GM18511 (cell line): ENCODE results near the gene DCC.

Experiments
- ATAC-seq: cut with Tn5 transposase; IDR thresholded peaks from one replicate; pipeline ENCODE4 v1.9.1; 2021; ENCODE audit warnings: mild to moderate bottlenecking, moderate library complexity; ENCODE audit not compliant: unreplicated experiment

Gene DCC

GRCh38 chr18:52749542-52749941, 409.5 kb downstream of the DCC start:
- ATAC-seq = no peak

- ATAC-seq = no peak
Observed at GRCh38 chr18:52750995-52751394, 411.0 kb downstream of the DCC start.

DNA sequence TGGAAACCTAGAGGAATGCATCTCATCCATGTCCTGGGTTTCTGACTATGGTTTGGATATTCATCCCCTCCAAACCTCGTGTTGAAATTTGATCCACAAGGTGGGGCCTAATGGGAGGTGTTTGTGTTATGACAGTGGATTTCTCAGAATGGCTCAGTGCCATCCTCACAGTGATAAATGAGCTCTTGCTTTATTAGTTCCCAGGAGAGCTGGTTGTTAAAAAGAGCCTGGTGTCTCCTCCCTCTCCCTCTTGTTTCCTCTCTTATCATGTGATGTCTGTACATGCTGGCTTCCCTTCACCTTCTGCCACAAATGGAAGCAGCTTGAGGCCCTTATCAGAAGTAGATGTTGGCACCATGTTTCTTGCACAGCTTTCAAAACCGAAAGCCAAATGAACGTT, 424.3 kb downstream of the DCC start:
- no peak for ATAC-seq

GRCh38 chr18:52766002-52766545, 426.1 kb downstream of the DCC start:
- ATAC-seq = no peak

- ATAC-seq = no peak
Observed at GRCh38 chr18:52781113-52781512, 441.1 kb downstream of the DCC start.

GRCh38 chr18:52791321-52791720, 451.3 kb downstream of the DCC start:
- ATAC-seq = no peak

DNA sequence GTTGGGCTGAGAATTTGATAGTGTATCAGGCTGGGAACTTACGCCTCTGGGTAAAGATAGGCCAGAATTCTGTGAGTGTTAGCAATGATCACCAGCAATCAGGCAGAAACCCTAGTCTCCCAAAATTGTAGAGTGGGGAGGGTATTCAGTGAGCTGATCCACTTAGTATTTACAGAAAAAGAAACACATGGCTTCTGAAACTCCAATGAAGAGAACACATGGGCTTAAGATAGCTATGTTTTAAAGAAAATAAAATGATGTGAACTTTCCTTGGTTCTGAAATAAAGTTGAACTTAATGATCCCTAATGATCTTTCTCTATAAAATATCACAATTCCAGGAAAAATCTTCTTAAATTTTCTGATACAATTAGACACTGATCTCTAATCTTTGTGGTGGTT, 472.8 kb downstream of the DCC start:
- ATAC-seq = no peak

DNA sequence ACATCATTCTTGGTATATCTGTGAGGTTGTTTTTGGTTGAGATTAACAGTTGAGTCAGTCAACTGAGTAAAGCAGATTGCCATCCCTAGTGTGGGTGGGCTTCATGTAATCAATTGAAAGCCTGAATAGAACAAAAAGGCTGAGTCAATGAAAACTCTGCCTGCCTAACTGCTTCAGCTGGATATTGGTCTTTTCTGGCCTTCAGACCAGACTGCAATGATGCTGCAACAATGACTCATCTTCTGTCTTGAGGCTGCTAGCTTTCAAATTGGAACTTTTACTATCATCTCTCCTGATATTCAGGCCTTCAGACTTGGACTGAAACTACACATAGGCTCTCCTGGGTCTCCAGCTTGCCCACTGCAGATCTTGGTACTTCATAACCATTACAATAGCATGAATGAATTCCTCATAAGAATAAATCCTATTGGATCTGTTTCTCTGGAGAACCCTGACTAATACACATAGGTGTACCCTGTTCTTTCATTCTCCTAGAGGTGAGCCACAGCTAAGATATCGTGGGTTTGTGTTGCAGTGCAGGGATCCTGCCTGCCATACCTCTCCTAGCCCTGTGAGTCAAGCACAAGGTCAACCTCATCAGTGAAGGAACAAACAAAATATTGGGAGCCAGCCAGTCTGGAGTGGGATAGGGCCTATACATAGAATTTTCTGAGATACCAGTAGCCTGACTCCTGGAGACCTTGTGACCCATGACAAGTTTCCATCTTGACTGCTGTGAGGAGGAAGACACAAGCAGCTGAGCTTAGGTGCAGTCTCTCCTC, 473.8 kb downstream of the DCC start:
- no peak for ATAC-seq

GRCh38 chr18:52815651-52816050, 475.7 kb downstream of the DCC start:
- ATAC-seq = no peak

GRCh38 chr18:52816121-52816520, 476.1 kb downstream of the DCC start:
- no peak for ATAC-seq

DNA sequence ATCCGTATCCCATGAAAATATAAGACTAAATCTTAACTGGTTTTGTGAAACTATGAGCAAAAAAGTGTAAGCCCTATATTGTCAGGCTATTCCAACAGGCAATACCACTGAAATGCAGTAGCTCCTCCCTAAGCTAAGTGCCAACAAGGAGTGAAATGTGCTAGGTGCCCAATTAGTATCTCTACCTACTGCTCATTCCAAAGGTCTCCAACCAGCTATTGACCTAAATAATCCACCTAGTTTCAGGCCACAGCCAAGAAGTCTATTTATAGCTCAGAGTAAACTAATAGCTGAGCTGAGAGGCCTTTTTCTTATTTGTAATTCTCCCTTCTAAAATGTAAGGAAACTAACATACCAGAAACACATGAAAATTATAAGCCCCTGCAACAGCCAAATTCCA, 482.2 kb downstream of the DCC start:
- no peak for ATAC-seq

DNA sequence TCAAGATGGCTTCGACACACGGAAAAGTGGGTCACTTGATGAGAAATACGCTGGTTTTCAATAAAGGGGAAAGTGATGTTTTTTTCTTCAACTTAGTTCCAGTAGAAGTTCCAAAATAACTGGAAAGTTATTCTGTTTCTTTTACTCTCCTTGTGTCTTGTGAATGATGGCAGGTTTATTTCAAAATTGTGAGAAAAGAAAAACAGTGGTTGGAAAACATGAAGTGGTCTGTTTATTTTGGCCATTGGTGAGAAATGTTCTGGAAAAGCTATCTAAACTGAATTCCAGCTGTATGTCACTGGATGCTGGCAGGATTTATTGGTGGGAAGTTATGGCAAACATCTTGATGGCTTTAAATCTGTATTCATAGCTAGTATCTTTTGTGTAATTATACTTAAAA, 484.1 kb downstream of the DCC start:
- ATAC-seq = no peak

DNA sequence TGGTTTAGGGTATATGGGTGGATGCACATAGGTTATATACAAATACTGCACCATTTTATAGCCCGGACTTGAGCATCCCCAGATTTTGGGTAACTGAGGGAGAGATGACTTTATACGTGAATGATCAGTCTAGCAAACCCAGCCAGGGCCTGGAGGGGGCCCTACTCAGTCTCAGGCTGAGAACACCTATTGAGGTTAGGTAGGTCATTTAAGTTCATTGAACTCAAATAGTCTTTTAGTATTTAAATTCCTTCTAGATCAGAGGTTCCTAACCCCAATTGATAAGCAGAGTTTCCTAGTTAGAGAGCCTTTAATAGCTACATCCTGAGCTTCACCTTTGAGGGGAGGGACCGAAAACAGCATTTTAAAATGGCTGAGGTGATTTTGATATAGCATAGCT, 487.0 kb downstream of the DCC start:
- ATAC-seq = no peak

DNA sequence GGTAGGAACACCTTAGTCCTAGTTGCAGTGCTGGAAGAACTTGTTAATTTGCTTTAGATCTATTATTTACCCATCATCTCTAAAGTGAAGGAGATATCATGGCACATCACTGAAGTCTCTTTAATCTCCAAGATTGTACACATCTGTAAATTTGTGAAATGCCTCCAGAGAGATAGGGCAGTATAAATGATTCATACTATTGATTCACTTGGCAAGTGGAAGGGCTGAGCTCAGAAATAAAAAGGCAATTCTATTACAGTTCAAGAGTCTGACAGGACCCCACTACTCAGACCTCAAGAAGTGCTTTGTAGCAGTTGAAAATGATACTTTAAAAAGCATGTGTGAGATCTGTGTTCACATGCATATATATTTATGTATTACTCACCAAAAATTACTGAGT, 489.3 kb downstream of the DCC start:
- ATAC-seq = no peak

- no peak for ATAC-seq
Observed at GRCh38 chr18:52829876-52830405, 489.9 kb downstream of the DCC start.

DNA sequence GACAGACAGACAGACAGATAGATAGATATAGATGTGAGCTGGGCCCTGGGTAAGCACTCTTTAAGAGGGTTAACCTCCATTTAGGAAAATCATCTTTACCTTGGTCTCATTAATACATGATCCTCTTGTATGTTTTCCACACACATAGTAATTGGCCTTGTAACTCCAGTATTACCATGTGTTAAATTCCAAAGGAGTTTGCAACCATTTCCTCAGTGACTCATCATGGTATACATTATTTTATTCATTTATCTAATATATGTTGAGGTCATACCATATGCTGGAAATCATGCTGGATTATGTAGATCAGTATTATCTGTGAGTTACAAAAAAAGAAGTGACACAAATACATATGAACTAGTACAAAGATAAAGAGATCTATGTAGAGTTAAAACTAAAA, 504.3 kb downstream of the DCC start:
- no peak for ATAC-seq

- ATAC-seq = no peak
Observed at GRCh38 chr18:52845036-52845435, 505.0 kb downstream of the DCC start.

DNA sequence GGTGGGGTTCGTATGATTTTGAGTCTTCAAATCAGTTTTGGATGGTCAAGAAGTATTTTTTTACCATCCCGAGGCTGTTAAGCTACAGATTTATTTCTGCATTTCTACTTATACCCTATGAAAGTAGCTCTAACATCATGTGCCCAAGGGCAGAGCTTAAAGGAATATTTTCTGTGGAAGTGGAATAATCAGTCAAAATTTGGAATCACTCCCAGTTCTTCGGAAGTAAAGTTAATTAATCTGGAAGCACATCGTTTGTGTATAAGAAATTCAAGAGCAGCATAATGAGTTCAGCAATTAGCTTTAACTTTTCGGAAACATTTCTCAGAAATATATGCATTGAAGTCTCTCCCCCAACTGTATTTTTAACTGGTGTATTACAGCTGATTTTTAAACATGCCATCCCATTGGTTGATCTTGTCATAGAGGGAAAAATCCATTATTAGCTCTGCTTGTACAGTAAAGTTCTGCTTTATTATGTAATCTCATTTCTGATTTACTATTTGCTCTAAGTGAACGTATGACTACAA, 510.1 kb downstream of the DCC start:
- no peak for ATAC-seq

GRCh38 chr18:52861558-52861957, 521.6 kb downstream of the DCC start:
- no peak for ATAC-seq

GRCh38 chr18:52869349-52869923, 529.4 kb downstream of the DCC start:
- ATAC-seq = no peak

GRCh38 chr18:52869942-52870907, 530.2 kb downstream of the DCC start:
- ATAC-seq = no peak
